Mesothelial cell of epicardium (in vitro differentiated cells): ENCODE measurements around the gene LTBP1. TPM values are rescaled to one million over a fixed set of nuclear protein-coding genes. Genes with fewer than 3 reads are reported as not detected.

ENCODE experiments used
- DNase-seq, 2 experiments: peaks; one replicate each; pipeline ENCODE4 v3.0.0; 2021; ENCODE audit warnings: low spot score in 2 of 2; ENCODE audit not compliant: unreplicated experiment in 2 of 2
- H3K27ac Mint-ChIP-seq: 2 replicates; pipeline ENCODE4 v1.8.0; 2021; ENCODE audit warnings: mixed read lengths
- H3K27me3 Mint-ChIP-seq: 2 replicates; pipeline ENCODE4 v1.8.0; 2021; ENCODE audit warnings: low read depth, mixed read lengths
- H3K36me3 Mint-ChIP-seq: 2 replicates; pipeline ENCODE4 v1.8.0; 2021; ENCODE audit warnings: mixed read lengths
- H3K4me1 Mint-ChIP-seq: 2 replicates; pipeline ENCODE4 v1.8.0; 2021; ENCODE audit warnings: mixed read lengths
- H3K4me3 Mint-ChIP-seq: 2 replicates; pipeline ENCODE4 v1.8.0; 2021; ENCODE audit warnings: mild to moderate bottlenecking, moderate library complexity, mixed read lengths
- H3K9me3 Mint-ChIP-seq: 2 replicates; pipeline ENCODE4 v1.8.0; 2021; ENCODE audit warnings: mixed read lengths
- CTCF ChIP-seq: fragments of 200-600 bp; sonication (generic); IDR thresholded peaks from one replicate; pipeline ENCODE4 v1.5.0; 2021; ENCODE audit warnings: antibody characterized with exemption; ENCODE audit not compliant: unreplicated experiment
- total RNA-seq: library from RNA; stranded (reverse); gene quantifications from 3 replicates; pipeline ENCODE4 v1.2.1, GENCODE V29; 2021

LTBP1 gene
- total RNA-seq, 1 donor from 2014 or later, result 80.2 TPM

- H3K4me1 Mint-ChIP-seq, result peaks cover 22% of the 10 kb centered on the region
- no peak overlapping the region for H3K4me3 Mint-ChIP-seq
- DNase-seq, result no peak
- H3K27ac Mint-ChIP-seq, result no peak overlapping the region
- TF ChIP-seq CTCF, result no peak
- no peaks in the 10 kb centered on the region for H3K27me3 Mint-ChIP-seq
- H3K9me3 Mint-ChIP-seq, result no peaks in the 10 kb centered on the region
- no peaks in the 10 kb centered on the region for H3K36me3 Mint-ChIP-seq
Measured at GRCh38 chr2:32932825-32933755, 13.7 kb upstream of the LTBP1 start.

GRCh38 chr2:32933756-32934095 is 13.0 kb upstream of the LTBP1 start:
- Mint-ChIP-seq H3K27ac (no peak overlapping the region), H3K9me3 (no peaks in the 10 kb centered on the region), H3K36me3 (no peaks in the 10 kb centered on the region), H3K27me3 (no peaks in the 10 kb centered on the region), H3K4me3 (no peak overlapping the region), H3K4me1 (peaks cover 28% of the 10 kb centered on the region)
- DNase-seq, result no peak
- TF ChIP-seq CTCF, result no peak

DNA sequence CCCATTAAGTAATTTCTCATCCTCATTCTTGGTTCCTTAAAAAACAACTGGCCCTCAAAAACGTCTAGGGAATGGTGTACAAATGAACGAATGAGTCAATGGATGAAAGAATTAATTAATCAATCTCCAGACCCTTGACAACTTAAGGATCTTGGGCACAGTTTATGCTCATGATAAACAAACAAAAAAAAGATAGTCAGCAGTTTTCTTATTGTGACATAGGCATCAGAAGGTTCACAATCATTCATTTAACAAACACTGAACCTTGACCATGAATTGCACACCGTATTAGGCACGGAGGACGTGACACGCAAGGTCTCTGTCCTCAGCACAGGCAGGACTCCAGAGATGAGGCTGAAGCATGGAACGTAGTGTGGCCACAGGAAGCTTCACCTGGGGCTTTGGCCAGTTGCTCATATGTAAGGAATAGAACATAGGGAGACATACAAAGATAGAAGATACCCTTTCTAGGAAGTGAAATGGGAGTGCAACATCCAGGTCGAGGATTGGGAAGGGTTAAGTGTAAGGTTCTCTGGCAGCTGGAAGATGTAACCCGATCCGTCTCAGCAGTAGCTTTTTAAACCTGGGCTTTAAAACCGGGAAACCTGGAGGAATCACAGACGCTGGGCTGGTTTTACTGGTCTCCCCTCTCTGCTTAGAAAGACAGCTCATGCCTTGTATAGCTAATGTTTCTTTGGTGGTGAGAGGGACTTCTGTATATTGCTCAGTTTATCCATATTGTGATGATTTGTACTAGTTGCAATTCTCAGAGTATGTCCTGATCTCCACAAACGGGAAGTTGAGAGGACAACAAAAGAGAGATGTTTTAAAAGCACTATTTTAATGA is 8.9 kb upstream of the LTBP1 start:
- H3K27me3 Mint-ChIP-seq, result no peaks in the 10 kb centered on the region
- H3K27ac Mint-ChIP-seq, result peak overlapping the region; percentile 79
- no peak overlapping the region for H3K4me3 Mint-ChIP-seq
- no peak for DNase-seq
- no peaks in the 10 kb centered on the region for H3K9me3 Mint-ChIP-seq
- no peak for TF ChIP-seq CTCF
- peaks cover 34% of the 10 kb centered on the region for H3K4me1 Mint-ChIP-seq
- no peaks in the 10 kb centered on the region for H3K36me3 Mint-ChIP-seq

DNA sequence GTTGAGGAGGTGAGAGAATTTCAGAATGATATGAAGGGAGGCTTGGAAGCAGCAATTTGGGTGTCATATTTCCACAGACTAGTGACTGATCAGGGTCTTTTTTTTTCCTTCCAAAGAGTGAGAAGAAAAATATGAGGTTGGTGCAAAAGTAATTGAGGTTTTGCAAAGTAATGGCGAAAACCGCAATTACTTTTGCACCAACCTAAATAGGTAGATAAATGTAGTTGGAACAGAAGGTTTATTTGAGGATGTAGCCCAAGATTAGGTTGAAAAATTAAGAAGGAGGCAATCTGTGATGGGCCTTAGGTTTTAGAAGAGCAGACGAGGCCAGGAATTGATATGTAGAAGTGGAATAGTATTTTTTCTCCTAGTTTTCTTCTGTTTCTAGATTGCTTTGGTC is 7.8 kb upstream of the LTBP1 start:
- Mint-ChIP-seq H3K27me3 (no peaks in the 10 kb centered on the region), H3K36me3 (peaks cover 1% of the 10 kb centered on the region), H3K4me3 (no peak overlapping the region), H3K27ac (peak overlapping the region; percentile 37), H3K4me1 (peaks cover 36% of the 10 kb centered on the region), H3K9me3 (no peaks in the 10 kb centered on the region)
- DNase-seq, result no peak
- no peak for TF ChIP-seq CTCF

GRCh38 chr2:32940316-32940997 is 6.3 kb upstream of the LTBP1 start:
- DNase-seq, result no peak
- Mint-ChIP-seq H3K27ac (no peak overlapping the region), H3K36me3 (peaks cover 1% of the 10 kb centered on the region), H3K9me3 (no peaks in the 10 kb centered on the region), H3K4me1 (peaks cover 35% of the 10 kb centered on the region), H3K27me3 (no peaks in the 10 kb centered on the region), H3K4me3 (no peak overlapping the region)
- no peak for TF ChIP-seq CTCF
